ENCODE measurements around the gene VEGFA. TPM values are rescaled to one million over a fixed set of nuclear protein-coding genes. Genes with fewer than 3 reads are reported as not detected.

Gene VEGFA
- total RNA-seq, 2 experiments from 2014 or later: 93.7 to 104 TPM

GRCh38 chr6:43765776-43766499 is 4.1 kb upstream of the VEGFA start:
- H3K9me3 Mint-ChIP-seq: no peaks in the 10 kb centered on the region
- ATAC-seq: no peak
- intact Hi-C loops (cut with micrococcal nuclease): no loop called here
- peaks cover 14% of the 10 kb centered on the region for H3K4me1 Mint-ChIP-seq (ENCODE audit: low read depth)
- H3K4me3 Mint-ChIP-seq: no peak overlapping the region
- POLR2A ChIA-PET: no interaction called here
- peaks cover 3% of the 10 kb centered on the region for H3K36me3 Mint-ChIP-seq (ENCODE audit: low read depth)
- no peak for TF ChIP-seq CTCF (IDR thresholded peaks at IDR 0.05)
- CTCF ChIA-PET: interaction anchor here (1.1 to 4.9 kb wide), 5 partner anchors 8 to 313 kb away, joined by 3 to 33 read pairs (median 5); no protein-coding TSS in a partner anchor
- no peak for DNase-seq
- H3K27me3 Mint-ChIP-seq: no peaks in the 10 kb centered on the region
- no peak overlapping the region for H3K27ac Mint-ChIP-seq

- no peak for TF ChIP-seq CTCF (IDR thresholded peaks at IDR 0.05)
- ChIA-PET POLR2A (no interaction called here), CTCF (interaction anchor here (1.1 to 1.7 kb wide), 4 partner anchors 307 to 312 kb away, joined by 3 to 8 read pairs (median 4); no protein-coding TSS in a partner anchor)
- H3K27me3 Mint-ChIP-seq: no peaks in the 10 kb centered on the region
- intact Hi-C loops (cut with micrococcal nuclease): no loop called here
- H3K9me3 Mint-ChIP-seq: no peaks in the 10 kb centered on the region
- H3K4me3 Mint-ChIP-seq: no peak overlapping the region
- no peak overlapping the region for H3K27ac Mint-ChIP-seq
- ATAC-seq (no peak), DNase-seq (no peak)
- peaks cover 14% of the 10 kb centered on the region for H3K4me1 Mint-ChIP-seq (ENCODE audit: low read depth)
- H3K36me3 Mint-ChIP-seq (ENCODE audit: low read depth): peaks cover 3% of the 10 kb centered on the region
Measured at GRCh38 chr6:43766500-43766853, 3.5 kb upstream of the VEGFA start.

- DNase-seq (no peak), ATAC-seq (no peak)
- intact Hi-C loops (cut with micrococcal nuclease): no loop called here
- Mint-ChIP-seq H3K27me3 (no peaks in the 10 kb centered on the region), H3K4me3 (no peak overlapping the region), H3K9me3 (no peaks in the 10 kb centered on the region), H3K36me3 (ENCODE audit: low read depth) (peaks cover 5% of the 10 kb centered on the region), H3K4me1 (ENCODE audit: low read depth) (peaks cover 14% of the 10 kb centered on the region), H3K27ac (no peak overlapping the region)
- no peak for TF ChIP-seq CTCF (IDR thresholded peaks at IDR 0.05)
- ChIA-PET POLR2A (interaction anchor here (4.5 kb wide), 1 partner anchor 43 kb away, joined by 26 read pairs; no protein-coding TSS in a partner anchor), CTCF (interaction anchor here (0.8 to 4.5 kb wide), 7 partner anchors 9 to 313 kb away, joined by 3 to 81 read pairs (median 32); no protein-coding TSS in a partner anchor)
Measured at GRCh38 chr6:43766964-43767461, 3.0 kb upstream of the VEGFA start.

GRCh38 chr6:43767553-43768505 is 2.2 kb upstream of the VEGFA start:
- H3K27ac Mint-ChIP-seq: no peak overlapping the region
- peaks cover 13% of the 10 kb centered on the region for H3K36me3 Mint-ChIP-seq (ENCODE audit: low read depth)
- H3K4me3 Mint-ChIP-seq: no peak overlapping the region
- H3K27me3 Mint-ChIP-seq: no peaks in the 10 kb centered on the region
- no peaks in the 10 kb centered on the region for H3K9me3 Mint-ChIP-seq
- no peak for TF ChIP-seq CTCF (IDR thresholded peaks at IDR 0.05)
- no peak for ATAC-seq
- H3K4me1 Mint-ChIP-seq (ENCODE audit: low read depth): peaks cover 14% of the 10 kb centered on the region
- intact Hi-C loops (cut with micrococcal nuclease): loop anchor here (2.0 kb wide), 1 partner anchor 307 kb away; no protein-coding TSS in a partner anchor
- no peak for DNase-seq
- CTCF ChIA-PET: interaction anchor here (0.8 to 4.5 kb wide), 15 partner anchors 8 to 312 kb away, joined by 3 to 81 read pairs (median 8); no protein-coding TSS in a partner anchor
- POLR2A ChIA-PET: interaction anchor here (4.5 kb wide), 1 partner anchor 43 kb away, joined by 26 read pairs; no protein-coding TSS in a partner anchor
